ENCODE results near the gene RNASEH2B.

- no peak for TF ChIP-seq CTCF (IDR thresholded peaks at IDR 0.05; ENCODE audit: poor library complexity, severe bottlenecking)
- no peak for TF ChIP-seq EP300 (conservative IDR thresholded peaks at IDR 0.05; ENCODE audit: poor library complexity, severe bottlenecking)
- no peak for TF ChIP-seq REST (IDR thresholded peaks at IDR 0.05; ENCODE audit: borderline replicate concordance)
Measured at GRCh38 chr13:50918567-50918966, 9.0 kb downstream of the RNASEH2B start.

Data from neural cell (in vitro differentiated cells).